ENCODE data around the gene TVP23C.
"Not testable (repeated sequence)": the region's sequence is repeated elsewhere in the genome, so short reads cannot be mapped to it uniquely, and the experiment has no call there.

TVP23C gene

DNA sequence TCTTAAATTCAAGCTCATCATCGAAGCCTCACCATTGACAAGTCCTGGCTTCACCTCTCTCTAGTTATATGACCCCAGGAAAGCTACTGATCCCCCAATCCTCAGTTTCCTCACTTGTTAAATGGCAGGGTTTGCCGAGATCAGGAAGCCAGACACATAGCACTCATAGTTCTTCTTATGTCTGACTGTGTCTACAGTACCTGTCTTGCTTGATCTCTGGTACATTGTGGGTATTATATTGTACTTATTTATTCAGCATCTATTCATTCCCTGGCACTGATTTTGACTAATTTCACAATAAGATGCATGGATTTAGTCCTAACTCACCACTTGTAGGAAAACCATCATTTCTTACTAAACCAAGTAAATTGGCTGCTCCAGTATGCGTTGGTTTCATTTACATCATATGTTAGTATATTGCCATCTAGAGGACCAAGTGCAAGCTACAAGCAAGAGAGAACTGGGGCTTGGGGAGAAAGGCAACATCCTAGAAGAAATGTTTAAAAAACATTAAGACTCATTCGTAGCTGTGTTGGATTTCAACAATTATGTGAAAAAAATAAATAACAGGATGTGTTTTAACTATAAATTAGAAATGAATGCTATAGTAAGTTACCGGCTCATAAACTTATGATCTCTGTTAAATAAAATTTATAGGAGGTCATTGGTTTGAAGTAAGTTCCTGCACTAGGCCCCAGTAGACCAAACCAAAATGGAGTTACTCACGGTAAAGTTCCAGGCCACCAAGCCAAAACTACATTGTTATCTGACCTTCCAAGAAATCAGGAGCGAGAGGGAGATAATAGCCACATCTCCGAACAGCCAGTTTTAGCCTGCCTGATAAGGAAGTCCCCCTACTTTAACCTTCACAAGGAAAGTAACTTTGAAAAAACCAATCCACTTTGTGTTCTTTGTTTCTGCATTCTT lies 36.7 kb downstream of the TVP23C start:
- peak; percentile 45 for DNase-seq

DNA sequence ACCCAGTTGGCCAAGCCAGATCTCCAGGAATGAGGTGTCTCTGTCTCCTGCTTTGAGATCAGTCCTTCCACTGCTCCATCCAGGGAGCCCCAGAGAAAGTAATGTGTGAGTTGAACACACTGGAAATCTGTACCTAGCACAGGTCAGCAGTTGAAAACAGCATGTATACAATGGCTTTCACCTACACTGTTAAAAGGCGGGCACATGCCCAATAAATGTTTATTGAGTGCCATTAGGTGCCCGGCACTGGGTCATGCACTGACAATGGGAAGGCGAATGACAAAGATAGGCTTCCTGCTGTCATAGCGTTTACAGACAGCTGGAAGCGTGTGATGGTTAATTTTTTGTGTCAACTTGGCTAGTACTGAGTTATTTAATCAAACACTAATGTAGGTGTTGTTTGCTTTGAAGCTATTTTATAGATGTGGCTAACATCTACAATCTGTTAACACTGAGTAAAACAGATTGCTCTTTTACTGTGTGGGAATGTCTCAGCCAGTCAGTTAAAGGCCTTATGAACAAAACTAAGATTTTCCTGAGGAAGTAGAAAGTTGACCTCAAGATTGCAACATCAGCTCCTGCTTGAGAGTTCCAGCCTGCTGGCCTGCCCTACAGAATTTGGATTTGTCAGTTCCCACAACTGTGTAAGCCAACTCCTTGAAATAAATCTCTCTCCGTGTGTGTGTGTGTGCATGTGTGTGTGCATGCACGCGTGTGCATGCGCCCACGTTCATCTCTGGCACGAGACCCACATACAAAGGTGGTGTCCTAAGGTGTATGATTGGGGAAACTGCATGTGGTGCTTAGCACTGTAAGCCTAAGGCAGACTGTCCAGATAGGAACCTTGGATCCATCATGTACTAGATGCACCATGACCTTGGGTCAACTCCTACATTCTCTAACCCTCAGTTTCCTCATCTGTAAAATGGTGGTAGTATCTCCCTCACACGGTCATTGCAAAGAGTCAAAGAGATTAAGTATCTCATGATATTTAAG lies 38.0 kb downstream of the TVP23C start:
- not testable (repeated sequence) for DNase-seq

DNA sequence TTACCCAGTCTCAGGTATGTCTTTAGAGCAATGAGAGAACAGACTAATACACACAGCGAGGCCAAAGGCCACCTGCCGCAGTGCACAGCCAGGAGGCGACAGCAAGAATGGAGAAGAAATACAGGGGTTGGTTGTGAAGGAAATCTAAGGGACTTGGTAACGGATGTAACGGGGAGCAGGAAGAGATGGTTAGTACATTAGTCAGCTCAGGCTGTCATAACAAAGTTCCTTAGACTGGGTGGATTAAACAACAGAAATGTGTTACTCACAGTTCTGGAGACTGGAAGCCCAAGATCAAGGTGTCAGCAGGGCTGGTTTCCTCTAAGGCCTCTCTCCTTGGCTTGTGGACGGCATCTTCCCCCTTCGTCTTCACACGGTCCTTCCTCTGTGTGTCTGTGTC lies 47.1 kb downstream of the TVP23C start:
- no peak for DNase-seq

DNA sequence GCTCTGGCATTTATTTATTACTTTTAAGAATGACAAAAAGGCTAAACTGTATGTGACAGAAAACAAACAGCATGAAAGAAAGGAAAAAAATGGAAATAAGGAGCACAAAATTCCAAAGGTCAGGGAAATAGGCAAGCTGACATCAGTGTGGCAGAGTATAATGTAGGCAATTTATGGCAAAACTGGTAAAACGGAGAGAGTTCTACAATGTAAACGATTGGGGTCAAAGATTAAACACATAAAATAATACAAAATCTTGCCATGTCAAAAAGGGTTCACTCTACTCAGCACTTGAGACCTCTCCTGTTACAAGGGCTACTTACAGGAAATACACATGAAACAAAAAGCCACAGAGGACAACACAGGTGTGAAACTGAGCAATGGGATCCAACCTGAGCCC lies 48.8 kb downstream of the TVP23C start:
- no peak for DNase-seq

DNA sequence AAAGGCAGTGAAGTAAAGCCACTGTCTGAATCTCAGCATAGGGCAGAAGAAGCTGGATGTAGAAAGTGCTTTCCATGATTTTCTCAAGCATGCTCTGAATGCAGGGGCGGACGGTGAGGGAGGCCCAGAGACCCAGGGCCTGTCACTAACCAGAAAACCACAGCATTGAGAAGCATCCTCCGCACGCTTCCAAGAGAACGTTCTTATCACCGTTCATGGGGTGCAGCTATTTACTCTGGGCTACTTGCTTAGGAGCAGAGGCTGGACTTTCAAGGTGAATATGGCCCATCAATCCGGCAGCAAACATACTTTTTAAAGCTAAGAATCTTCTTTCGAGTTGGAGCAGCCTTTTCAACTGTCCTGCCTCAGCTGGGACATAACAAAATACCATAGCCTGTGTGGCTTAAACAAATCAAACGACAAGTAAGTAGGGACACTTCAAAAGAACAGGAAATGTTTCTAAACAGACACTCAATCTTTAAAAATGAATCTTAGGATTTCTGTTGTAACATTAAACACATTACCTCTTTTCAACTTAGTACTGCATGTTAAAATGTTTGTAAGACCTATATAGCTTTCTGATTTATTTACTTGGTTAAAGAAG lies 49.3 kb downstream of the TVP23C start:
- no peak for DNase-seq

DNA sequence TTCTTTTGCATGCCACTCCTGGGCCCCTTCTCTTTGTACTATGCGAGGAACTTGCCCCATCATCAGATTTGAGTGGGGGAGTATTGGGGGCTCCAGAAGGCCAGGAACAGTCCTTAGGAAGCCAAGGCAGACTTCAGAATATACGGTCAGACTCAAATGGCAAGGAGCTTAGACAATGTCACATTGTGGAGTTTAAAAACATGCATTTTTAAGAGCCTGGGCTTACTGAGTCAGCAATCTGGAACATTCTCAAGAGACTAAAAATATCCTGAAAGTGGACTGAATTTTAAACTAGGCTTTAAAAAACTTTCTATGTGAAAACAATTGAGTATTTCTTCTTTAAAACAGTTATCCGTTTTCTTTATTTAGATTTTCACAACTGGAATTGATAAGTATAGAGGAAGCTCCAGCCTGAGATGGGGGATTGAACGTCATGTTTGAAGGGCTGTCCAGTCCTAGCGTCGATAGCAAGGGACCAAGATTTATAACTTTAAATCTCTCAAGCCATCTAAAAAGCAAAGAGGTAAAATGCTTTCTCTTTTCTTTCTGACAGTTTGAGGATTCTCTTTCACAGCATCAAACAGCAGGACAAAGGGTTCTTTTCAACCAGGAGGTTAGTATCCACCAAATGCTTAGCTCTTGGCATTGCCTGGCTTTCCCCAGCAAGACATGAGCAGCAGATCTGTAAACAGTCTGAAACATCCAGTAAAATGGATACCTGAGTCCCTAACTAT lies 50.1 kb downstream of the TVP23C start:
- no peak for DNase-seq

DNA sequence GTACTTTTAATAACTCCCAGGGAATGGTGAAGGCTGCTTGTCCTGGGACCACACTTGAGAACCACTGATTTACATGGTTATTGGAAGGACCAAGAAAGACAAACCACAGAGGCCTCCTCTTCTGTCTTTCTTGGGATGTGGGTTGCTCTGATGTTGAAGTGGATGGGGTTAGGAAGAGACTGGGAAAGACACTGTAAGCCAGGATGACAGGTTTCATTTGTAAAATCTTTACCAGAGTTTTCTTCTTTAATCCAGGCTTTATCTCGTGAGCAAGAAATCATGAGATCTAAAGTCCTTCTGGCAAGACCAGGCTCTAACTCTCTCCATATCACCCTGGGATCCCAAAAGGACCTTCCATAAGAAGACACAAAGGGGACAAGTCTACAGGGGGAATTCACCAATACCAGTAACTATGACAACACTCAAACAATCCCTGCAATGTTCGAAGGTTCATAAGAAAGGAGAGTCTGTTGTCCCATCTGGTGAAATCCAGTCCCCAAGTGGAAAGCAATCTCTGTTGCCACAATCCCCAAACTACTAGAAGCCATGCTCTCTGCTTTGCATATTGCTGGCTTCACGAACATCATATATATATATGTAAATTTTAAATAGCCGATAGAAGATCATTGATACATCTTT lies 51.1 kb downstream of the TVP23C start:
- no peak for DNase-seq

DNA sequence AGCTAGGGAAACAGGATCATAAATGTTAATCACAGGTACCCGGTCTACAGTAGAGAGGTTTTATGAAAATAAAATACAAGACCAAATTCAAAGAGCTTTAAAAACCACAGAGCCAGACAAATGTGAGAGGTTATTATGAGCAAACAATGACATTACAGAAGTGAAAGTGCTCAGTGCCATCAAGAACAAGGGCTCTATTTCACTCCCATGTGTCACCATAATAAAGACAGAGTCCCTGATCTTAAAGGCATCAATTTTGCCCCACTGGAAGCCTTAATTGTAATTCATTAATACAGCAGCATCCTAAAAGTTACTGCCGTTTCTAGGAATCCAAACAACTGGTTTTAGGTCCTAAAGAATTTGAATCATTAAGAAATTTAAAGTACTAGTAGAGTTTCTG lies 52.1 kb downstream of the TVP23C start:
- no peak for DNase-seq

DNA sequence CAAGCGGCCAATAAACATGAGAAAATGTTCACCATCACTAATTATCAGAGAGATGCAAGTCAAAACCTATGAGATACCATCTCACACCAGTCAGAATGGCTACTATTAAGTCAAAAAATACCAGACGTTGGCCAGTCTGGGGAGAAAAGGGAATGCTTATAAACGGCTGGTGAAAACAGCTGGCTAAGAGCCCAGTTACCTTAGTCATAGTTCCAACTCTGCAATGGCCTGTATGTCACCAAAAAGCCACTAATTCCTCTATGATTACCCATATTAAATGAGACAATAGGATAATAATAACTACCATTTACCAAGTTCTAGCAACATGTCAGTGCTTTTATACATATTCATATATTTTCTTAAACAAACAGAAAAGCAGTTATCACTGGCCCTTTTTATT lies 52.9 kb downstream of the TVP23C start:
- DNase-seq = no peak

DNA sequence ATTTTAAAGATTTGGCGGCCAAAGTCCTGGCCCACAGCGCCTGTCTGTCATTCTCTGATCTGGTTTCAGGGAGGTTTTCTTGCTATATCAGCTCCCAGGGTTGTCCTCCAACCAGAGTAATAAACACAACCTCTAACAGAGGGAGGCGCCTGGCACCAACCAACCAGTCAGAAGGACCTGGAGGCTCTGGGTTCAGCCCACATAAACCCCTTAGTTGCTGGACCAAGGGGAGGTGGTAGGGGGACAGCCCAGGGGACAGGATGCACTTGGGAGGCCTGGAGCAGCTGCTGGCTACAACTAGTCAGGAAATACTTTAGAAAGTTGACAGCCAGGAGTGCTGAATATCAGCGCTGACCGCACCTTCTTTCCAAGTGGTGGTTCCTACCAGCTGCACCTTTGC lies 54.2 kb downstream of the TVP23C start:
- no peak for DNase-seq

DNA sequence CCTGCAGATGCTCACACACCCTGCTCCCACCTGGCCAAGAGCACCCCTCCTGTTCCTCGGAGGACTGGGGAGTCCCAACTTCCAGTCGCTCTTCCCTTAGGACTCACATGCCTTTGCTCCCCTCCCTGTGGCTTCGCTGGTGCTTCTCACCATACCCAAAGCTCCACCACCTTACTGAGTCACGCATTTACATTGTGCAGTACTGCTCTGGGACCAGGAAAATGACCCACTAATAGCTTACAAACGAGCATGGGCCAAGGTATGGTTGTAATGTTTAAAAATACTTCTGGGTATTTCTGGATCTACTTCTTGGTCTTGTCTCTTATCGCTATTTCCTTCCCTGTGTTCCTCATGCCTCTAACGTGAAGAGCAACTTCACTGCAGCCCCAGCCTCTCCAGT lies 54.8 kb downstream of the TVP23C start:
- DNase-seq = no peak

DNA sequence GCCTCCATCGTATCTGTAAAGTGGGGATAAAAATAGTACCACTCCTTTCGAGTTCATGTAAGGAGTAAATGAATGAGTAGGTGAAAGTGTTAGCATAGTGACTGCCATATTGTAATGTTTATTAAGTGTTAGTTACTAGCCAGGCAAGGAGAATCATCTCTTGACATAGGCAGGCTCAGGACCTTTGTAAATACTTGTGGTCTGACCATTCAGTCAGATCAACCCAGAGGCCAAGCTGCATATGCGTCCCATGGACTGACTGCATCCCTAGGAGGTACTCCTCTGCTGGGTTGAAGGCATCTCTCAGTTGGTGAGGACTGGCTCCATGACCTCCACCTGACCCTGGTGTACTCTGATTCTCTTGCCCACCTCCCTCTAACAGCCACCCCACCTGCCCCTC lies 55.4 kb downstream of the TVP23C start:
- no peak for DNase-seq

DNA sequence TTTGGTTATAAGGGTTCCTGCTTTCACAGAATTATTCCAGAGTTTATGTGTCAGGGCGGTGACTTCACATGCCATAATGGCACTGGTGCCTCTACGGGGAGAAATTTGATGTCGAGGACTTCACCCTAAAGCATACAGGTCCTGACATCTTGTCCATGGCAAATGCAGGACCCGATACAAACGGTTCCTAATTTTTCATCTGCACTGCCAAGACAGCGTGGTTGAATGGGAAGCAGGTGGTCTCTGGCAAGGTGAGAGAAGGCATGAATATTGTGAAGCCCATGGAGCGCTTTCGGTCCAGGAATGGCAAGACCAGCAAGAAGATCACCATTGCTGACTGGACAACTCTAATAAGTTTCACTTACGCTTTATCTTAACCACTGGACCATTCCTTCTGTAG lies 56.3 kb downstream of the TVP23C start:
- no peak for DNase-seq

DNA sequence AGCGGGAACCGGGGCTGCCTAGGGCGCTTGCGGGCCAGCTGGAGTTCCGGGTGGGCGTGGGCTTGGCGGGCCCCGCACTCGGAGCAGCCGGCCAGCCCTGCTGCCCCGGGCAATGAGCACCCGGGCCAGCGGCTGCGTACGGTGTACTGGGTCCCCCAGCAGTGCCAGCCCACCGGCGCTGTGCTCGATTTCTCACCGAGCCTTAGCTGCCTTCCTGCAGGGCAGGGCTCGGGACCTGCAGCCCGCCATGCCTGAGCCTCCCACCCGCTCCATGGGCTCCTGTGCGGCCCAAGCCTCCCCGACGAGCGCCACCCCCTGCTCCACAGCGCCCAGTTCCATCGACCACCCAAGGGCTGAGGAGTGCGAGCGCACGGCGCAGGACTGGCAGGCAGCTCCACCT lies 57.6 kb downstream of the TVP23C start:
- not testable (repeated sequence) for DNase-seq

DNA sequence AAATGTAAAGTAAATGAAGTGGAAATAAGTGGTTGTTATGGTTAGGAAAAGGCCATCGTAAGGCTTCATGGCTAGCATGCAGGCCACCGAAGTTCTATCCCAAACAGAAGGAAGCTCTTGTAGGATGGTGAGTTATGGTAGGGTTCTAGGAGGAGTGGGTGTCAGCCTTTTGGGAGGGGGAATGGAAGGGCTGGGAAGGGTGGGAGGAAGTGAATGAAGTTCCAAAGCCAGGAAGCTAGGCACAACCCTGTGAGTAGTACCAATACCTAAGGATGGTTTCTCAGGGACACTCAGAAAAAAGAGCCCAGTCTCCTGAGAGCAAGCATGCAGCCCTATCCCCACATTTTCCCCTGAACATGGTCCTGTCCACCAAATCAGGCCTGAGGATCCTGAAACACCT lies 59.6 kb downstream of the TVP23C start:
- no peak for DNase-seq

DNA sequence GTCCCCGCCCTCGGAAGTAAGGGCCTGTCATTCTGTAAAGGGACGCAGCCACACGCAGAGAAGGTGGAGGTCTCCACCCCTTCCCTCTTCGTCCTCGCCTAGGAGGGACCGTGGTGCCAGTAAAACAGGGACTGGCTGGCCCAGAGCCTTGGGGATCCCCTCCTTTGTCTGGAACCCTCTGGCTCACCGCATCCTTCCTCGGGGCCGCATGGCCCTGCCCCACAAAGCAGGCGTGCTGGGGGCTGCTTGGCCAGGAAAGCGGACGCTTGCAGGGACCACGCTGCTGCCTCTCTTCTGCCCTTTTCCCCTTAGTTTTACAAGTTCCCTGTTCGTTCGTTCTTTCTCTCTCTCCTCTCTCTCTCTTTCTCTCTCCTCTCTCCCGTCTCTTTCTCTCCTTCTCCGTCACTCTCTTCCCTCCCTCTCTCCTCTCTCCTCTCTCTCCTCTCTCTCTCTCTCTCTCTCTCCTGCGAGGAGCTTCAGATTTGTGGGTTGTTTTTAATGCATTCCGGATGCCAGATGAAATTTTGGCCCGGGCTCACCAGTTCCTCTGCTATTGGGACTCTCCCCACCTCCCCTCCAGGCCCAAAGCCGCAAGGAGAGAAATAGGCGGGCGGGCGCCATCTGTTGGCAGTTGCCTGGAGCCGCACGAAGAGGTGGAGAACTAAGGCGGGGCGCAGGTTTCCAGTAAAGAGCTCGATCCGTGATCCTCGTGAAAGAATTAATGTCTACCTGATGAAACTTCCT lies 60.7 kb downstream of the TVP23C start:
- peak; percentile 76 for DNase-seq

DNA sequence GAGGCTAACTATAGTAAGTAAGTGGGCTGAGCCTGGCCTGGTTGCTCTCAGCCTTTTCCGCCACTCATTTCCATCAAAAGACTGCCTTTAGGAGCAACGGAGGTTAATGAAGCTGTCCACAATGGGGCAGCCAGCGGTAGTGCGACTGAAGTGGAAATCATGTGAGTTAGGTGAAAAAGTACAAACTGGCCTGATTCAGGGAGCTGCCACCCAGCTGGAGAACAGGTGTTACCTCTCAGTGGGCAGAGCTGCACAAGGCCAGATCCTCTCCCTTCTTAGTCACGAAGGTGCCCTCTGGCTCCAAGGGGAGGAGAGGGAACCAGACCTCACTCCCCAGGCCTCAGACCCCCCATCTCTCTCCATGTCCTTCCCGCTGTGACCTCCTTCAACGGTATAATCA lies 61.5 kb downstream of the TVP23C start:
- DNase-seq = no peak

DNA sequence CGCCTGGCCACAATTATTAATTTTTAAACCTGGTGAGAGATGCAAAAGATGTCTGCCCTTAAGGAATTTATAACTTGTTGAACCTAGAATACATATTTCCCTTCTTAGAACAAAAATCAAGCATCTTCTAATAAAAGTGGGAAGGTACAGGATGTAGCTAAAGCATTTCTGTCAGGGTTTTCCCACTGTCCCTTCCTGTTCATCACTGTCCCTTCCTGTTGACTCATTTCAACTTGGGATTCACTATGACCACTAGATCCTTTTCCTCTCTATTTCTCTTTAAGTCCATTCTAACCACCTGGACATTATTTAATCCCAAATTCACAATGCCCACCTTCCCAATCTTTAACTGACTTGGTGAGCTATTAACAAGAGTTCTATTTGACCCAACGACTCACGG lies 62.0 kb downstream of the TVP23C start:
- DNase-seq = no peak

DNA sequence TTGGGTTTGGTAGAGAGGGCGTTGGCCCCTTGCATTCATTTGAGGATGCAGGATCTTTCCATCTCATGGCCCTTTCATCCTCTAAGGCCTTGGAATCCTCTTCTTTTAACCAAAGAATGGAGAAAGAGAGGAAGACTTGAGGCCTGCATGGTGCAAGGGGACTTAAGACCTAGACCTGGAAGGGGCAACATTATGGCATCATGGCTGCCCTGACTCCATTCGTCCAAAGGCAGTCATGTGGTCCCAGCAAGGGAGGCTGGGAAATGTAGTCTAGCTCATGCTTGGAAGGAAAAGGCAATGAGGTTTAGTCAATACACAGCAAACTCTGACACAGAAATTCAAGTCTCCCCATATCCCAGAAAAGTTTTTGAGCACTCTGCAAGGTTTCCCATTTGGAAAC lies 65.2 kb downstream of the TVP23C start:
- no peak for DNase-seq

DNA sequence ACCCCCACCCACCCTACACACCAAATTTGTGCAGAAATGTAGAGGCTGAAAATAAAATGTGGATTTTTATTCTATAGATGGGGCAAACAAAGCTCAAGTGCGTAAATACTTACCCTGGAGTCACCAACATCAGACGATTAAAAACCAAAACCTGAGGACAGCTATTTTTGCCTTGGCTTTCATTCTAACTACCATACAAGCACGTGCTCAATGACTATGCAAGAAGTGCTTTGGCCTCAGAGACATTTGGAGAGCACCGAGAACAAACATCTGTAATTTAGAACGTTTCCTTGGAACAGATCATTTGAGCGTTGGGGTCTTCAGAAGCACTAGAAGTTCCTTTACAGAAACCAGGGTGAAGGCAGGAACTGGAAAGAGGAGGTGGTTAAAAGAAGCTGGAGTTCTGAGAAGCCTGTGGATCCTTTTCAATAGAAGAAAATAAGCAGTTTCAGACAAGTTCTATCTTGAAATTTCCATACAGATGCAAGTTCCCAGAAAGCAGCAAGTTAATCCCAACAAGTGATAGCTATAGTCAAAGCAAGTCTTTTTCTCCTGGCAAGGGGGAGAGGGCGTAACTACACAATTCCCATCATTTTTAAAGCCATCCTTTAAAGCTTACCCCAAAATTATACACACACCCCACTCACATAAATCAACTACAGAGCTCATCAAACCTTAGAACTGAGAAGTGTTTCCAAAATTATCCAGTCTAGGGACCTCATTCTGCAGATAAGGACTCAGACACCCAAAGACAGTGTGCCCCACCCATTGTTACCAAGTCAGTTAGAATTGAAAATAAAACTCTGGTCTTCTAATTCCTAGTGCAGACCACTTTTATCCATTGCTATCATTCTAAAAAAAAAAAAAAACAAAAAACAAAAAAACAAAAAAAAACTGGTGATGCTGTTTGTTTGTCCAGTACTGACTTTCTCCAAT lies 66.3 kb downstream of the TVP23C start:
- DNase-seq = no peak

All from RPMI8226 (cell line).